ENCODE data around the gene TUBA1C.
"Not testable (repeated sequence)": the region's sequence is repeated elsewhere in the genome, so short reads cannot be mapped to it uniquely, and the experiment has no call there.

TUBA1C gene

DNA sequence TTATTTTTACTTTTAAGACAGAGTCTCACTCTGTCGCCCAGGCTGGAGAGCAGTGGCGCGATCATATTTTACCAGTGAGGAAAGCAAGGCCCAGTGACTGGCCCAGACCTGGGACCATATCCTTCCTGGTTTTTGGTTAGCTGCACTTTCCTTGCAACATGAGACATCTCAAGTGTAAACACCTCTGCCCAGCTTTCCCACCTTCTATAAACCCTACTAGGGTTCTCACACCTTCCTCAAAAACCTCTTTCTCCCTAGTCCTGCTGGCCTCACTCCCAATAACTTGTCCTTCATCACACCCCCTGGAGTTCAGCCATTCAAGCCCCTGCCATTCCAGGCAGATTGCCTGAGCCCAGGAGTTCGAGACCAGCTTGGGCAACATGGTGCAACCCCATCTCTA is 19.8 kb downstream of the TUBA1C start:
- no peak for DNase-seq

DNA sequence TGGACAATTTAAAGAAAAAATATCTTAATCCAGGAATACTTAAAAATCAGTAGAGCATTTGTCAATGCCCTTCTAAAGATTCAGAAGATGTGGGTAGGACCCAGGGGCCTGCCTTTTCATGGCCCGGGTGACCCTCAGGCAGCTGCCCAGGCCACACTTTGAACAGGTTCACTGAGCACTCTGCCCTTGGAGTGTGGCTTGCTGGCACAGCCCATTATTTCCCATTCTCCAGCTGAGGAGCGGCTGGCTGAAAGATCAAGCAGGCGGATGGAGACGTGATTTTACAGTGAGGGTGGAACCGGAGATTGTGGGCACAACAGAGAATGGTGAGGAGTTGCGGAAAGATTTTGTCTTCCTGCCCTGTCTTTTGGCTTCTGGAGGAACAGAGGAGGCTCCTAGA is 23.0 kb downstream of the TUBA1C start:
- no peak for DNase-seq

DNA sequence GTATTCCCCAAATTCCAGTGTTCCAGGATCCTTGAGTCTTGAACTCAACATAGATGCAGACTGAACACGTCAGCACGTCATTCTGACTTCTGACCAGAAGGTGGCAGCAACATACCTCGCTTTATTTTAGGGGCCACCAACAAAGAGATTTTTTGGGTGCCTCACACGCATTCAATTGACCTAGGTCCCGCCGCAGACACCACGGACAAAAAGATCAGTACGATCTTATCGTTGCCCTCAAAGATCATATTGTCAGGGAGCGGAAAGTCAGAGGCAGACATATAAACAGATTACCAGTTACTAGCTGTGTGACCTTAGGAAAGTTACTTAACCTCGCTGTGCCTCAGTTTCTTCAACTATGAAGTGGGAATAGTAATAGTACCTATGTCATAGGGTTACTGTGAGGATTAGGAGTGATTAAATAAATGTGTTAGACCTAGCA is 23.6 kb downstream of the TUBA1C start:
- peak; percentile 5 for DNase-seq

- no peak for DNase-seq
Measured at GRCh38 chr12:49288922-49289555, 24.2 kb downstream of the TUBA1C start.

- no peak for DNase-seq
Measured at GRCh38 chr12:49292729-49293055, 27.8 kb downstream of the TUBA1C start.

DNA sequence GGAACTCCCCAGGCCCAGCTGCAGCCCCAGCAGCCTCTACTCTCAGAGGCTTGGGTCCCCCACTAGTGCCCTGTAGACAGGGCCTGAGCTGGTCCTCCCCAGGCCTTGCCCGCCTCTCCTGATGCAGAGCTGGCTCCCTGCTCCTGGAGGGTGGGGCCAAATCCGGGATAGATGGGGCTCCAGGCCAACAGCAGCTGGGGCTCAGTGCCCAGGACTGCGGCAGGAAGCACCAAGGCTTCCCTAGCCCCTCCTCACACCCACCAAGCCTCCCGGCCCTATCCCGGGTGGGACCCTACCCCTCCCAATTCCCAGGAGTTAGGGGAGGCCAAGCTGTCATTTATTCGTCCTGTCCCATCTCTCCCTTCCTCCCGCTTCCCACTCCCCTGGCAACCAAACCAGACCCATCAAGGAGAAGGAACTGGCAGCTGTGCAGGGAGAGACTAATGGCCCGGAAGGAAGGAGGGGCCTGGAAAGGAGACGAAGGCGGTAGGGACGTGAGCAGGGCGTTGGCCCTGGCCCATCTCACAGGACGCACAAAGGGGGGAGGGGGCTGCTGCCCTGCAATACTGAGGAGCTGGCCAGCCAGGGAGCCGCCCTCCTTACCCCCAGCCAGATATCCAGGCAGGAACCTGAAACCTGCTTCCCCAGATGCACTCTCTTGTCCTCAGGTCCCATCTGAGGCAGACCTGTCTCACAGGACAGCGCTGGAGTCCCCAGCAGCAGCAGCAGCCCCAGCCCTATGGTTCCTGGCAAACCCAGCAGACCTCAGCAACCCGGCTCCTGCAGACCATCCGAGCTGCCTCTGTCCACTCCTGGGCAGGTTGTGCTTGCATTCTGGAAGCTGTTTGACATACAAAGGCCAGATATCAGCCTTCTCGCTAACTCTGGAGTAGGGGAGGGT is 28.4 kb downstream of the TUBA1C start:
- no peak for DNase-seq

DNA sequence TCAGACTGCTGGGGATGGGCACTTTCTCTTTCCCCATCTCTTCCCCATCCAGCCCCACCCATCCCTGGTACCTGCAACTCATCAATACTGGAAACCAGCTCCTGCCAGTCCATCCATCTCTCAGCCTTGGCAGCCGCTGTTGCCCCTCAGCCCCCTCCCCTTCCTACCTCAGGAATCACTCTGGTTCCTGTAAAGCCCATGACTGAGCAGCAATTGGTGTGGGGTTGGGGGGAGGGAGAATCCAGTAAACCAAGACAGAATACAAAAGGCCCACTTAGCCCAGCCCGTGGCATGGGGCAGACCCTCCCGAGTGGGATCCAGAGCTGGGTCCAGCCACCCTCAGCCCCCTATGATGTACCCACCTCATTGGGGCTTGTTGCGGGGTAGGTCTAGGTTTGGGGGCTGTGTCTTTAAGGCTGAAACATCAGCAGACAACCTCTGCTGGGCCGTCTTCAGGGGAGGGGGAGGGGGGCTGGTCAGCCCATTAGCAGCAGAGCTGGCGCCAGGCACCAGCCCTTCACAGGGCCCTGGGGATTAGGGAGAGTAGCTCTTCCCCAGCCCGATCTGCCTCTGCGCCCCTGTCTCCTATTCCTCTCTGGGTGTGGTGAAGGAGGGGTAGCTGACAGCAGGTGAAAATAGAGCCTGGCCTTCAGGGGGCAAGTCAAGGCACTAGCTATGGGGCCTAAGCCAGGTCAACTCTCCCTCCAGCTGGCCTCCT is 29.4 kb downstream of the TUBA1C start:
- no peak for DNase-seq

DNA sequence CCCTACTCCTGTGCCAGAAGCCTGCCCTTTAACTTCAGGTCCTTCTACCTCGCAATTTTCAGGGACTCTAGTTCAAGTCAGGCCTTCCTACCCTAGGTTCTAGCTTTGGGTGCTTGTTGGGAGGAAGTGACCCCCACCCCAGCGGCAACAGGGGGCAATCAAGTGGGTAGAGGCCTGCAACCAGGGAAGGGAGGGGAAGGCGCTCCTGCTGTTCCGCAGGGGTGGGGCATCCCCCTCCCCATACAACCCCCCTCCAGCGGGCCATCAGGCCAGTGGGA is 29.9 kb downstream of the TUBA1C start:
- no peak for DNase-seq

GRCh38 chr12:49295082-49295936 is 30.4 kb downstream of the TUBA1C start, which contains the start of gene PRPH:
PRPH (plus strand) TSS chr12:49295147; CDS start chr12:49295201, 54 bp downstream.
- no peak for DNase-seq

GRCh38 chr12:49296034-49296835 is 31.4 kb downstream of the TUBA1C start:
- DNase-seq: no peak

- DNase-seq: no peak
Measured at GRCh38 chr12:49296836-49297694, 32.2 kb downstream of the TUBA1C start.

- DNase-seq: no peak
Measured at GRCh38 chr12:49297695-49298060, 32.8 kb downstream of the TUBA1C start.

DNA sequence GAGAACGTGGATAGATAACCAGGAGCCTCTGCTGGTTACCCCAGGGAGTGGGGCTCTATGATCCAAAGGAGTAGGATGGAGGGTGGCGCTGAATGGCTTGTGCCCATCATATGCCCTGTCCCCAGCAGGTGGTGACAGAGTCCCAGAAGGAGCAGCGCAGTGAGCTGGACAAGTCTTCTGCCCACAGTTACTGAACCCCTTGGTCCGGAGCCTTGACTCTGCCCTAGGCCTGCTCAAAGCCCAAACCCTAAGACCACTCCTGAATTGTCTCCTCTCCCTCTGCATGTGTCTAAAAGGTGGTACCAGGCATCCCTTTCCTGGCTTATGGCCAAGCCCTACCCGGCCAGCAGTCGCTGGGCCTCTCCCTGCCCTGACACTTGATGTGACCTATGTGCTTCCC is 33.3 kb downstream of the TUBA1C start:
- DNase-seq: no peak

DNA sequence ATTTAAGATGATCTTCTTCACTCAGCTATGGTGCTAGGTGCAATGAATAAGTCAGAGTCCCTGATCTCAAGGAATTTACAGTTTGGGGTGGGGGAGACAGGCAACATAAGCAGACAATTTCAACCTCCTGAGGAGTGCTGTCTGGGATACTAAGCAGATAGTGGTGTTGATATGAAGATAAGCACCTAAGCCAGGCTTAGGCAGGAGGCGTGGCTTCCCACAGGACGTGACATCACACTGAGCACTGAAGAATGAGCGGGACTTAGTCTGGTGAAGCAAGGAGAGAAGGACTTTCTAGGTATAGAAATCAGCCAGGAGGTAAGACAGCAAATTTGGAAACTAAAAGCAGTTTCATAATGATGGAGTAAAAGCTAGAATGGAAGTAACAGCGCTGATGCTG is 36.9 kb downstream of the TUBA1C start:
- no peak for DNase-seq

DNA sequence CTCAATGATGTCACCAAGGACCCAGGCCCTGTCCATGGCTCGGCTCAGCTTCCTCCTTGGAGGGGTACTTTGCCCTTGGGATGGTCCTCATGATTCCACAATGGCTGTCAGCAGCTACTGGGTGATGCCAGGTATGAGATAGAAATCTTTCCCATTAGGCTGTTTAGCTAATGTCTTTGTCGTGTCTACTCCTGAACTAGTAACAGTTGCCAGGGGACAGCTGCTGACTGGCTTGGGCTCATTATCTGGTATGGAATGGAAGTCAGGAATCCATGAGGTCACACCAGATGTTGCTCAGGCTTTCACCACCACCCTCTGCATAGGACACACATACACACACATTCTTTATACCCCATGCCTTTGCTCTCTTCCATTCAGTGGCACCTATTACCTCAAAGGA is 39.3 kb downstream of the TUBA1C start:
- DNase-seq: no peak

DNA sequence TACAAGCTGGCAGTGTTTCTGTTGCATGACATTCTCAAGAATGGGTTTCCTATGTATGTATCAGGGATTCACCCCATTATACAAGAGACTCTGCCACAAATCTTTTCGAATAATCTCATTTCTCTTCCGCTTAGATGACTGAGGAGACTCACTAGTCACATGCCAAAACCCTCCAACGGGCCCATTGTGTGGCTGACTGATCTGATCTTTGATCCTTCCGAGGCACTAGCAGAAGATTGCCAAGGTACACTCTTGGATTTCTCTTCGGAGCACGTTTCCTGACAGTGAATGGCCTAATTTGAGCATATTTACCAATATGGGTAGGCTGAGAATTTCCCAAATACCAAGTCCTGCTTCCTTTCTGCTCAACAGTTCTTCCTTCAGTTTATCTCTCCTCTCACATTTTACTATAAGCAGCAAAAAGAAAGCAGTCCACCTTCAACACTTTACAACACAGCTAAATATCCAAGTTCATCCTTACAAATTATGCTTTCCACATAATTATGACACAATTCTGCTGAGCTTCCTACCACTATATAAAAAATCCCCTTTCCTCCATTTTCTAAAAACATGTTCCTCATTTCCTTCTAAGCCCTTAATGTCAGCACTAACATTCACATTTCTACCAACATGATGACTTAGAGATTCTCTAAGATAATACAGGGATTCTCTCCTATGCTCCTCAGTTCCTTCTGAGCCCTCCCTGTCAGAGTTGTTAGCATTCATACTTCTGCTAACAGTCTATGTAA is 41.1 kb downstream of the TUBA1C start:
- DNase-seq: no peak

GRCh38 chr12:49309386-49309785 is 44.5 kb downstream of the TUBA1C start:
- DNase-seq: no peak

- not testable (repeated sequence) for DNase-seq
Measured at GRCh38 chr12:49310451-49311000, 45.6 kb downstream of the TUBA1C start.

DNA sequence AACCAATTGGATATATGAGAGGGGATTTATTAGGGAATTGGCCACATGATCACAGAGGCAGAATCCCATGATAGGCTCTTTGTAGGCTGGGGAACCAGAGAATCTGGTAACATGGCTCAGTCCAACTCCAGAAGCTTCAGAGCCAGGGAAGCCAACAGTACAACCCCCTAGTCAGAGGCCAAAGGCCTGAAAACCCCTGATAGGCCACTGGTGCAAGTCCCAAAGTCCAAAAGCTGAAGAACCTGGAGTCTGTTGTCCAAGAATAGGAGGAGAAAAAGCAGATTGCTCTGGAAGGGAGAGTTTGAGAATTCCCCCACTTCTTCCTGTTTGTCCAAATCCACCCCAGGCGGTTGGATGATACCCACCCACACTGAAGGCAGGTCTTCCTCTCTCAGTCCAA is 49.9 kb downstream of the TUBA1C start:
- DNase-seq: no peak

DNA sequence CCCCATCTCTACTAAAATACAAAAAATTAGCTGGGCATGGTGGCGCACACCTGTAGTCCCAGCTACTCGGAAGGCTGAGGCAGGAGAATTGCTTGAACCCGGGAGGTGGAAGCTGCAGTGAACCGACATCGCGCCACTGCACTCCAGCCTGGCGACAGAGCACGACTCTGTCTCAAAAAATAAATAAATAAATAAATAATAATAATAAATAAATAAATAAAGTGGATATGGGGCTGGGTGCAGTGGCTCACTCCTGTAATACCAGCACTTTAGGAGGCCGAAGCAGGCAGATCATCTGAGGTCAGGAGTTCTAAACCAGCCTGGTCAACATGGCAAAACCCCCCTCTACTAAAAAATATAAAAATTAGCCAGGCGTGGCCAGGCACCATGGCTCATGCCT is 52.2 kb downstream of the TUBA1C start:
- DNase-seq: not testable (repeated sequence)
